DOHH2 (cell line): ENCODE data around the gene IMMP1L.

Experiments used
- CTCF ChIP-seq: fragments of 200-600 bp; sonication (generic); IDR thresholded peaks from one replicate; pipeline ENCODE4 v1.5.1; 2014; ENCODE audit warnings: antibody characterized with exemption, mild to moderate bottlenecking, low read depth, low read length; ENCODE audit not compliant: poor library complexity, severe bottlenecking
- EZH2phosphoT487 ChIP-seq: fragments of 200-600 bp; sonication (generic); IDR thresholded peaks from 2 replicates; pipeline ENCODE4 v1.6.1; 2017; ENCODE audit warnings: borderline replicate concordance, mild to moderate bottlenecking, antibody characterized with exemption, low read length, moderate library complexity, mixed read lengths

- no peak for TF ChIP-seq CTCF
- TF ChIP-seq EZH2phosphoT487, result no peak
Measured at GRCh38 chr11:31417816-31418215, 91.6 kb downstream of the IMMP1L start.
